ENCODE data around the gene PTPDC1. TPM values are rescaled to one million over a fixed set of nuclear protein-coding genes. Genes with fewer than 3 reads are reported as not detected.

PTPDC1 gene
- total RNA-seq (2022; extraction: Qiagen RNA extraction): 3.8 to 4.5 TPM (median 4.4 TPM) in 5 replicates

GRCh38 chr9:94084314-94084713 is at the start of gene PTPDC1:
TSS of gene PTPDC1 (plus strand) at chr9:94084464. CDS start at chr9:94084531, 67 bp downstream.

Other genes starting within 250 kb of the PTPDC1 start
- 8.3 to 13.3 TPM (median 12.0 TPM) in 5 replicates for gene BARX1, start 129.1 kb upstream of the PTPDC1 start, total RNA-seq (2022; extraction: Qiagen RNA extraction)
- gene ZNF169, start 174.8 kb downstream of the PTPDC1 start, total RNA-seq (2022; extraction: Qiagen RNA extraction): 1.3 to 1.8 TPM (median 1.7 TPM) in 5 replicates
- gene NUTM2F, start 244.2 kb downstream of the PTPDC1 start, total RNA-seq (2022; extraction: Qiagen RNA extraction): 0.06 to 0.07 TPM in 2 of 5 replicates, not detected in the others

Measured in A549 treated with Mapracorat at 1 μM for 4 hours (cell line).